Measurements from ENCODE around the gene NTMT1. TPM values are rescaled to one million over a fixed set of nuclear protein-coding genes. Genes with fewer than 3 reads are reported as not detected.

Gene NTMT1
- total RNA-seq, 1 experiment from 2014 or later: 87.1 TPM

GRCh38 chr9:129632460-129632859 is 6.5 kb downstream of the NTMT1 start:
- CTCF ChIA-PET: no interaction called here

DNA sequence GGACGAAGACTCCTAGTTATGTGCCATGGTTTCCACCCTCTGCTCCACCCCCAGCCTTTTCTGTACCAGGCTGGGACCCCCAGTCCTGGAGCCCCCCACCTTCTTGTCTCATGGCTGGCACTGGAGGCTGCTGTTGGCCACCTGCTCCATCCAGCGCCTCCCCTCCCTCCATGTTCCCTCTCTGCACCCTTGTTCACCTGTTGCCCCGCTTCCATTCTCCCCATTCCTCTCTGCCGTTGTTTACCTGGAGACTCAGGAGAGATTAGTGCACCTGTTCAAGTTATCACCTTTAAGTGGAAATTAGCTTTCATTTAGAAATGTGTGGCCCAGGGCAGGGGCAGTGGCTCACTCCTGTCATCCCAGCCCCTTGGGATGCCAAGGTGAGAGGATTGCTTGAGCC is 7.2 kb downstream of the NTMT1 start:
- no peak for TF ChIP-seq EZH2 (IDR thresholded peaks at IDR 0.05; ENCODE audit: borderline replicate concordance, low read depth, low read length, poor library complexity, severe bottlenecking)
- TF ChIP-seq, protein P1, sequence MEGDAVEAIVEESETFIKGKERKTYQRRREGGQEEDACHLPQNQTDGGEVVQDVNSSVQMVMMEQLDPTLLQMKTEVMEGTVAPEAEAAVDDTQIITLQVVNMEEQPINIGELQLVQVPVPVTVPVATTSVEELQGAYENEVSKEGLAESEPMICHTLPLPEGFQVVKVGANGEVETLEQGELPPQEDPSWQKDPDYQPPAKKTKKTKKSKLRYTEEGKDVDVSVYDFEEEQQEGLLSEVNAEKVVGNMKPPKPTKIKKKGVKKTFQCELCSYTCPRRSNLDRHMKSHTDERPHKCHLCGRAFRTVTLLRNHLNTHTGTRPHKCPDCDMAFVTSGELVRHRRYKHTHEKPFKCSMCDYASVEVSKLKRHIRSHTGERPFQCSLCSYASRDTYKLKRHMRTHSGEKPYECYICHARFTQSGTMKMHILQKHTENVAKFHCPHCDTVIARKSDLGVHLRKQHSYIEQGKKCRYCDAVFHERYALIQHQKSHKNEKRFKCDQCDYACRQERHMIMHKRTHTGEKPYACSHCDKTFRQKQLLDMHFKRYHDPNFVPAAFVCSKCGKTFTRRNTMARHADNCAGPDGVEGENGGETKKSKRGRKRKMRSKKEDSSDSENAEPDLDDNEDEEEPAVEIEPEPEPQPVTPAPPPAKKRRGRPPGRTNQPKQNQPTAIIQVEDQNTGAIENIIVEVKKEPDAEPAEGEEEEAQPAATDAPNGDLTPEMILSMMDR (conservative IDR thresholded peaks at IDR 0.05; ENCODE audit: low read depth, low read length): no peak
- Histone ChIP-seq H3K27ac (ENCODE audit: low read depth, low read length, poor library complexity, severe bottlenecking) (no peak overlapping the region), H3K4me1 (ENCODE audit: insufficient read depth, low read length, poor library complexity, severe bottlenecking) (peaks cover 27% of the 10 kb centered on the region), H3K36me3 (ENCODE audit: insufficient read depth, low read length, poor library complexity, severe bottlenecking) (peaks cover 47% of the 10 kb centered on the region), H3K4me3 (ENCODE audit: low read depth, low read length, poor library complexity, severe bottlenecking) (no peak overlapping the region), H3K27me3 (replicated peaks; ENCODE audit: insufficient read depth, low read depth, low read length, poor library complexity) (no peaks in the 10 kb centered on the region), H3K9me3 (ENCODE audit: low read depth, low read length, poor library complexity, severe bottlenecking) (no peaks in the 10 kb centered on the region)
- CTCF ChIA-PET: interaction anchor here (1.1 kb wide), 1 partner anchor 9 kb away, joined by 3 read pairs; no protein-coding TSS in a partner anchor
- BruUV-seq (replicated peaks): no TSS peak
- intact Hi-C loops (cut with micrococcal nuclease; ENCODE audit: unreplicated experiment): no loop called here
- no peak for DNase-seq (ENCODE audit: low spot score)
- POLR2A ChIA-PET (ENCODE audit: low non-redundant PET): no interaction called here

More at GRCh38 chr9:129632460-129632859, 6.5 kb downstream of the NTMT1 start:
- Histone ChIP-seq H3K4me1 (ENCODE audit: insufficient read depth, low read length, poor library complexity, severe bottlenecking) (peaks cover 34% of the 10 kb centered on the region), H3K27ac (ENCODE audit: low read depth, low read length, poor library complexity, severe bottlenecking) (peak overlapping the region; percentile 58), H3K36me3 (ENCODE audit: insufficient read depth, low read length, poor library complexity, severe bottlenecking) (peaks cover 40% of the 10 kb centered on the region), H3K9me3 (ENCODE audit: low read depth, low read length, poor library complexity, severe bottlenecking) (no peaks in the 10 kb centered on the region), H3K27me3 (replicated peaks; ENCODE audit: insufficient read depth, low read depth, low read length, poor library complexity) (no peaks in the 10 kb centered on the region), H3K4me3 (ENCODE audit: low read depth, low read length, poor library complexity, severe bottlenecking) (no peak overlapping the region)
- no TSS peak for BruUV-seq (replicated peaks)
- TF ChIP-seq, protein P1 (conservative IDR thresholded peaks at IDR 0.05; ENCODE audit: low read depth, low read length): no peak
- TF ChIP-seq EZH2 (IDR thresholded peaks at IDR 0.05; ENCODE audit: borderline replicate concordance, low read depth, low read length, poor library complexity, severe bottlenecking): no peak
- no peak for DNase-seq (ENCODE audit: low spot score)
- POLR2A ChIA-PET (ENCODE audit: low non-redundant PET): no interaction called here
- intact Hi-C loops (cut with micrococcal nuclease; ENCODE audit: unreplicated experiment): no loop called here

GRCh38 chr9:129633848-129634247 is 7.9 kb downstream of the NTMT1 start:
- H3K4me3 ChIP-seq (ENCODE audit: low read depth, low read length, poor library complexity, severe bottlenecking): no peak overlapping the region
- DNase-seq (ENCODE audit: low spot score): no peak
- H3K36me3 ChIP-seq (ENCODE audit: insufficient read depth, low read length, poor library complexity, severe bottlenecking): peaks cover 54% of the 10 kb centered on the region
- intact Hi-C loops (cut with micrococcal nuclease; ENCODE audit: unreplicated experiment): no loop called here
- no peaks in the 10 kb centered on the region for H3K9me3 ChIP-seq (ENCODE audit: low read depth, low read length, poor library complexity, severe bottlenecking)
- H3K27me3 ChIP-seq (replicated peaks; ENCODE audit: insufficient read depth, low read depth, low read length, poor library complexity): no peaks in the 10 kb centered on the region
- TF ChIP-seq, protein P1 (conservative IDR thresholded peaks at IDR 0.05; ENCODE audit: low read depth, low read length): no peak
- TF ChIP-seq EZH2 (IDR thresholded peaks at IDR 0.05; ENCODE audit: borderline replicate concordance, low read depth, low read length, poor library complexity, severe bottlenecking): no peak
- CTCF ChIA-PET: interaction anchor here (1.1 kb wide), 1 partner anchor 10 kb away, joined by 3 read pairs; no protein-coding TSS in a partner anchor
- H3K4me1 ChIP-seq (ENCODE audit: insufficient read depth, low read length, poor library complexity, severe bottlenecking): peaks cover 22% of the 10 kb centered on the region
- BruUV-seq (replicated peaks): no TSS peak
- POLR2A ChIA-PET (ENCODE audit: low non-redundant PET): no interaction called here
- peak overlapping the region; percentile 2 for H3K27ac ChIP-seq (ENCODE audit: low read depth, low read length, poor library complexity, severe bottlenecking)
